Bronchial epithelial cell (primary cell): Measurements from ENCODE around the gene SMIM13. TPM values are rescaled to one million over a fixed set of nuclear protein-coding genes. Genes with fewer than 3 reads are reported as not detected.

Experiments
- DNase-seq: peaks from one replicate; pipeline ENCODE4 v3.0.0-alpha.2; 2010; ENCODE audit warnings: low read depth
- FAIRE-seq: peaks from 2 replicates; lab custom pipeline; 2011; peaks lifted over from hg19 to GRCh38; lab: Jason Lieb, UNC
- H3K27me3 ChIP-seq: 2 replicates; pipeline ENCODE4 v1.5.1; 2011; ENCODE audit warnings: low read length; ENCODE audit not compliant: control insufficient read depth, insufficient read depth
- H3K36me3 ChIP-seq: 2 replicates; pipeline ENCODE4 v1.5.1; 2011; ENCODE audit warnings: low read length; ENCODE audit not compliant: control insufficient read depth, insufficient read depth
- H3K4me3 ChIP-seq: 2 replicates; pipeline ENCODE4 v1.5.1; 2011; ENCODE audit warnings: mild to moderate bottlenecking, low read depth, low read length, control low read depth
- CTCF ChIP-seq: IDR thresholded peaks from 2 replicates; pipeline ENCODE4 v1.5.1; 2011; ENCODE audit warnings: mild to moderate bottlenecking, moderate library complexity, low read length, control low read depth, inconsistent platforms; ENCODE audit not compliant: insufficient read depth, severe bottlenecking
- total RNA-seq: library from RNA; depleted of rRNA; stranded (reverse); fragments of >200 nt; gene quantifications from 2 replicates; pipeline ENCODE4 v1.2.1, GENCODE V29; 2014

The SMIM13 gene
- total RNA-seq, 1 donor from 2014 or later: 17.1 TPM

GRCh38 chr6:11174242-11174611 lies 80.6 kb downstream of the SMIM13 start:
- no peak for FAIRE-seq
- no peaks in the 10 kb centered on the region for H3K27me3 ChIP-seq
- H3K36me3 ChIP-seq: no peaks in the 10 kb centered on the region
- no peak overlapping the region for H3K4me3 ChIP-seq
- TF ChIP-seq CTCF: no peak
- no peak for DNase-seq

GRCh38 chr6:11177271-11177670 lies 83.6 kb downstream of the SMIM13 start:
- TF ChIP-seq CTCF: no peak
- FAIRE-seq: no peak
- Histone ChIP-seq H3K27me3 (no peaks in the 10 kb centered on the region), H3K36me3 (no peaks in the 10 kb centered on the region), H3K4me3 (no peak overlapping the region)
- DNase-seq: no peak

- no peak for TF ChIP-seq CTCF
- no peak for DNase-seq
Measured at GRCh38 chr6:11179088-11179418, 85.4 kb downstream of the SMIM13 start.

GRCh38 chr6:11179419-11180202 lies 86.0 kb downstream of the SMIM13 start:
- Histone ChIP-seq H3K4me3 (no peak overlapping the region), H3K27me3 (no peaks in the 10 kb centered on the region), H3K36me3 (peaks cover 2% of the 10 kb centered on the region)
- FAIRE-seq: no peak
- DNase-seq: no peak
- TF ChIP-seq CTCF: no peak

More at GRCh38 chr6:11179088-11179418, 85.4 kb downstream of the SMIM13 start:
- peaks cover 2% of the 10 kb centered on the region for H3K36me3 ChIP-seq
- H3K4me3 ChIP-seq: no peak overlapping the region
- FAIRE-seq: no peak
- H3K27me3 ChIP-seq: no peaks in the 10 kb centered on the region

GRCh38 chr6:11181478-11182136 lies 88.0 kb downstream of the SMIM13 start:
- no peak for TF ChIP-seq CTCF
- FAIRE-seq (no peak), DNase-seq (no peak)
- peaks cover 5% of the 10 kb centered on the region for H3K36me3 ChIP-seq
- no peaks in the 10 kb centered on the region for H3K27me3 ChIP-seq
- H3K4me3 ChIP-seq: no peak overlapping the region
